ENCODE data around the gene PPFIBP1. TPM values are rescaled to one million over a fixed set of nuclear protein-coding genes. Genes with fewer than 3 reads are reported as not detected.

Gene PPFIBP1
- total RNA-seq, 1 experiment from 2014 or later: 88.6 TPM

- no peak overlapping the region for H3K4me3 ChIP-seq (ENCODE audit: low read depth in 2 of 2, low read length in 2 of 2)
- BruUV-seq (replicated peaks): no TSS peak
- intact Hi-C loops (cut with micrococcal nuclease; ENCODE audit: unreplicated experiment) (no loop called here), in situ Hi-C loops (cut with HindIII; ENCODE audit: low pct_unique_long_range_greater_than_20kb, low sequenced_read_pairs) (no loop called here)
- POLR2A ChIA-PET: no interaction called here
- no peak for TF ChIP-seq SIN3A (IDR thresholded peaks at IDR 0.05; ENCODE audit: borderline replicate concordance, insufficient read depth, low read depth, low read length)
- no peak for TF ChIP-seq CTCF (IDR thresholded peaks at IDR 0.05)
- no peak for TF ChIP-seq TCF7L2 (IDR thresholded peaks at IDR 0.05; ENCODE audit: low read depth, low read length)
- no peak for TF ChIP-seq REST (IDR thresholded peaks at IDR 0.05; ENCODE audit: insufficient read depth in 1 of 2, low read depth in 2 of 2, low read length in 1 of 2)
- no peak for TF ChIP-seq POLR2AphosphoS5 (IDR thresholded peaks at IDR 0.05; ENCODE audit: low read depth, low read length)
- DNase-seq (ENCODE audit: low read depth, low spot score): no peak
- no peaks in the 10 kb centered on the region for H3K36me3 ChIP-seq (ENCODE audit: control insufficient read depth, insufficient read depth, low read length)
- no peak for ATAC-seq
- no peaks in the 10 kb centered on the region for H3K4me1 ChIP-seq (ENCODE audit: control insufficient read depth, insufficient read depth, low read length)
- no peak overlapping the region for H3K27ac ChIP-seq (ENCODE audit: low read length)
- H3K27me3 ChIP-seq (ENCODE audit: control insufficient read depth, insufficient read depth, low read length): no peaks in the 10 kb centered on the region
- H3K9me3 ChIP-seq (ENCODE audit: control insufficient read depth, insufficient read depth, low read depth, low read length): no peaks in the 10 kb centered on the region
- CTCF ChIA-PET: no interaction called here
These were observed 12.8 kb upstream of the PPFIBP1 start for GRCh38 chr12:27511031-27511722.

GRCh38 chr12:27511723-27512045, 12.3 kb upstream of the PPFIBP1 start:
- in situ Hi-C loops (cut with HindIII; ENCODE audit: low pct_unique_long_range_greater_than_20kb, low sequenced_read_pairs) (no loop called here), intact Hi-C loops (cut with micrococcal nuclease; ENCODE audit: unreplicated experiment) (no loop called here)
- no peak overlapping the region for H3K4me3 ChIP-seq (ENCODE audit: low read depth in 2 of 2, low read length in 2 of 2)
- H3K27me3 ChIP-seq (ENCODE audit: control insufficient read depth, insufficient read depth, low read length): no peaks in the 10 kb centered on the region; the same call in 1 of the 2 replicates
- BruUV-seq (replicated peaks): no TSS peak
- no peak overlapping the region for H3K27ac ChIP-seq (ENCODE audit: low read length)
- TF ChIP-seq TCF7L2 (IDR thresholded peaks at IDR 0.05; ENCODE audit: low read depth, low read length) (no peak), CTCF (IDR thresholded peaks at IDR 0.05) (no peak), SIN3A (IDR thresholded peaks at IDR 0.05; ENCODE audit: borderline replicate concordance, insufficient read depth, low read depth, low read length) (no peak), POLR2AphosphoS5 (IDR thresholded peaks at IDR 0.05; ENCODE audit: low read depth, low read length) (no peak), REST (IDR thresholded peaks at IDR 0.05; ENCODE audit: insufficient read depth in 1 of 2, low read depth in 2 of 2, low read length in 1 of 2) (no peak)
- no peaks in the 10 kb centered on the region for H3K36me3 ChIP-seq (ENCODE audit: control insufficient read depth, insufficient read depth, low read length)
- POLR2A ChIA-PET: no interaction called here
- H3K9me3 ChIP-seq (ENCODE audit: control insufficient read depth, insufficient read depth, low read depth, low read length): no peaks in the 10 kb centered on the region
- DNase-seq (ENCODE audit: low read depth, low spot score) (no peak), ATAC-seq (no peak)
- CTCF ChIA-PET: no interaction called here
- H3K4me1 ChIP-seq (ENCODE audit: control insufficient read depth, insufficient read depth, low read length): no peaks in the 10 kb centered on the region
